ENCODE results near the gene PPFIA1. TPM values are rescaled to one million over a fixed set of nuclear protein-coding genes. Genes with fewer than 3 reads are reported as not detected.

PPFIA1 gene
- total and polyA plus RNA-seq, 2 of the 8 experiments (the other 6 are each of a cell fraction or from before 2014, with no cell fraction given), result 44.3 to 73.5 TPM

DNA sequence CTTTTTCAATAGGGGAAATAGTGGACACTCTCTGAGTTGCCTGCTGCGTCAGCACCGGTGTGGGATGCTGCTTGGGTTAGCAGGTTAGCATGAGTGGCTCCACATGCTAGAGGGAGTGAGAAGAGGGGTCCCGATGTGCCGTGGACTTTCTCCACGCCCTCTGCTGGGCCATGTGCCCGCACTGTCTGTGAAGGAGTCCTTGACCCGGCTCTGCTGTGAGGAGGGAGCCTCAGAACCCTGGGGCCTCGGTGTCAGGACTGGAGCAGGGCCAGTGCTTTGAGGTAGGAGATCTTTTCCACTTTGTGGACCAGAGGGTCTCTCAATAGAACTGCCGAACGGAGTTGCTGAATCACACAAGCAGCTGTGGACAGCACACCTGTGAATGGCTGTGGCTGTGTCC lies 142.7 kb downstream of the PPFIA1 start:
- no peak for DNase-seq (ENCODE audit: low read depth in 1 of 2, low spot score in 2 of 2)
- Histone ChIP-seq H3K79me2 (ENCODE audit: control insufficient read depth in 1 of 2, insufficient read depth in 2 of 2, low read length in 2 of 2) (no peaks in the 10 kb centered on the region), H2BK120ac (replicated peaks; ENCODE audit: low read depth, low read length) (no peak overlapping the region), H3K4me2 (ENCODE audit: insufficient read depth in 1 of 2, low read depth in 2 of 2, low read length in 2 of 2) (no peak overlapping the region), H3K79me1 (ENCODE audit: low read depth, low read length) (no peaks in the 10 kb centered on the region; the same call in 1 of the 2 replicates), H2BK20ac (ENCODE audit: low read length) (no peak overlapping the region), H3K4me3 (ENCODE audit: extremely low read depth in 1 of 4, insufficient read depth in 2 of 4, low read depth in 3 of 4, low read length in 4 of 4) (no peak overlapping the region), H3K18ac (ENCODE audit: extremely low read depth, low read length) (no peak overlapping the region), H4K5ac (ENCODE audit: insufficient read length, low read depth, low read length) (no peak overlapping the region), H3K9me3 (ENCODE audit: insufficient read depth in 2 of 2, low read depth in 1 of 2, low read length in 1 of 2) (no peaks in the 10 kb centered on the region), H3K27me3 (replicated peaks in 1 of 4; ENCODE audit: control insufficient read depth in 3 of 4, extremely low read depth in 1 of 4, insufficient read depth in 3 of 4, low read length in 3 of 4) (no peaks in the 10 kb centered on the region), H3K27ac (ENCODE audit: low read depth, low read length) (no peak overlapping the region), H2BK12ac (ENCODE audit: low read depth, low read length) (no peak overlapping the region), H3K4me1 (replicated peaks in 1 of 4; ENCODE audit: control insufficient read depth in 3 of 4, insufficient read depth in 4 of 4, low read length in 3 of 4) (no peaks in the 10 kb centered on the region), H4K20me1 (replicated peaks in 1 of 2; ENCODE audit: control insufficient read depth in 1 of 2, insufficient read depth in 2 of 2, low read length in 2 of 2) (peaks cover 5 to 26% of the 10 kb centered on the region in 2 experiments), H3K23ac (ENCODE audit: insufficient read length) (no peak overlapping the region), H2BK15ac (ENCODE audit: low read length) (no peak overlapping the region), H3K23me2 (ENCODE audit: low read depth, low read length) (no peaks in the 10 kb centered on the region), H4K91ac (replicated peaks; ENCODE audit: insufficient read length, low read length) (no peak overlapping the region), H3K14ac (ENCODE audit: insufficient read length) (no peak overlapping the region), H4K8ac (ENCODE audit: extremely low read depth, insufficient read depth, low read length) (no peak overlapping the region), H3K4ac (replicated peaks; ENCODE audit: insufficient read length, low read depth, low read length) (no peak overlapping the region), H3K56ac (replicated peaks; ENCODE audit: insufficient read length, low read depth, low read length) (no peak overlapping the region), H2AK5ac (ENCODE audit: low read depth, low read length) (no peak overlapping the region), H3K9ac (replicated peaks in 1 of 4; ENCODE audit: extremely low read depth in 1 of 4, low read depth in 3 of 4, low read length in 3 of 4) (no peak overlapping the region), H2BK5ac (ENCODE audit: low read depth, low read length) (no peak overlapping the region), H3K36me3 (ENCODE audit: control insufficient read depth in 2 of 4, insufficient read depth in 4 of 4, low read length in 3 of 4) (peaks cover 50 to 95% (median 86%) of the 10 kb centered on the region in 4 experiments), H2AFZ (ENCODE audit: low read length) (no peak overlapping the region)
- WGBS, 2 experiments (ENCODE audit: extremely low coverage in 1 of 2, insufficient coverage in 1 of 2, insufficient read length in 1 of 2, insufficient replicate concordance in 2 of 2, low coverage in 1 of 2, low lambda C conversion rate in 2 of 2, missing lambda C conversion rate in 1 of 2), result 89% methylated on average over 7 of the region's 10 CpGs; no CpG with 5 or more reads in 1 of the 2 experiments
- FAIRE-seq, result no peak
- CTCF ChIA-PET (ENCODE audit: partially characterized antibody), result no interaction called here
- POLR2A ChIA-PET (ENCODE audit: partially characterized antibody), result interaction anchor here (0.9 to 1.7 kb wide), 2 partner anchors 16 to 21 kb away, joined by 3 read pairs; no protein-coding TSS in a partner anchor
- TF ChIP-seq FOSL1 (IDR thresholded peaks at IDR 0.05; ENCODE audit: insufficient read depth, low read depth, low read length) (no peak), SRF (IDR thresholded peaks at IDR 0.05; ENCODE audit: low read depth, low read length) (no peak), JUN (IDR thresholded peaks at IDR 0.05; ENCODE audit: low read depth, low read length) (no peak), CTBP2 (IDR thresholded peaks at IDR 0.05; ENCODE audit: borderline replicate concordance, insufficient read depth, insufficient read length, low read length) (no peak), EGR1 (IDR thresholded peaks at IDR 0.05; ENCODE audit: borderline replicate concordance, low read depth, low read length) (no peak), CHD1 (IDR thresholded peaks at IDR 0.05; ENCODE audit: low read depth, low read length) (no peak), EP300 (IDR thresholded peaks at IDR 0.05; ENCODE audit: borderline replicate concordance in 1 of 2, low read depth in 2 of 2, low read length in 2 of 2) (no peak), NANOG (IDR thresholded peaks at IDR 0.05; ENCODE audit: insufficient read depth, low read depth, low read length, poor library complexity, severe bottlenecking) (no peak), KDM1A (IDR thresholded peaks at IDR 0.05; ENCODE audit: borderline replicate concordance, low read length) (no peak), RNF2 (IDR thresholded peaks at IDR 0.05; ENCODE audit: borderline replicate concordance, low read depth, low read length, missing control alignments, poor library complexity, severe bottlenecking) (no peak), ZNF274 (IDR thresholded peaks at IDR 0.05; ENCODE audit: borderline replicate concordance, extremely low read depth, low read length) (no peak), BCL11A (IDR thresholded peaks at IDR 0.05; ENCODE audit: low read depth in 2 of 2, low read length in 2 of 2) (no peak)
- TF ChIP-seq, protein P1, sequence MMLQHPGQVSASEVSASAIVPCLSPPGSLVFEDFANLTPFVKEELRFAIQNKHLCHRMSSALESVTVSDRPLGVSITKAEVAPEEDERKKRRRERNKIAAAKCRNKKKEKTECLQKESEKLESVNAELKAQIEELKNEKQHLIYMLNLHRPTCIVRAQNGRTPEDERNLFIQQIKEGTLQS (IDR thresholded peaks at IDR 0.05; ENCODE audit: insufficient read depth, low read depth, low read length), result no peak

All from H1 (cell line).